Liver (tissue), 2 donors: ENCODE data around the gene AHDC1.

Experiments used
- CTCF ChIP-seq: fragments of 150-350 bp; IDR thresholded peaks from 2 replicates; pipeline ENCODE4 v1.5.1; 2017; ENCODE audit warnings: improper control_type of control experiment, low read depth, low read length; ENCODE audit not compliant: missing input control
- REST ChIP-seq: IDR thresholded peaks from 2 replicates; pipeline ENCODE4 v1.6.1; 2016; ENCODE audit warnings: antibody characterized with exemption, mild to moderate bottlenecking
- donor health status: healthy.

- TF ChIP-seq REST (no peak), CTCF (no peak)
Measured at GRCh38 chr1:27523337-27524020, 80.5 kb downstream of the AHDC1 start.
